NCI-H1436 (cell line): Measurements from ENCODE around the gene NRIP3.
A peak's percentile ranks its signal among the peaks of the same experiment; 100 is the strongest.
"Not testable (repeated sequence)": the region's sequence is repeated elsewhere in the genome, so short reads cannot be mapped to it uniquely, and the experiment has no call there.

ENCODE experiments used
- DNase-seq: peaks from one replicate; lab custom pipeline; 2025; lab: John Stamatoyannopoulos, UW

NRIP3 gene

GRCh38 chr11:9016916-9017642 is 13.3 kb upstream of the NRIP3 start:
- no peak for DNase-seq

- DNase-seq = peak; percentile 45
These were observed 11.9 kb upstream of the NRIP3 start for GRCh38 chr11:9015677-9016076.

GRCh38 chr11:9014826-9015225 is 11.0 kb upstream of the NRIP3 start:
- no peak for DNase-seq

- no peak for DNase-seq
These were observed 9.6 kb upstream of the NRIP3 start for GRCh38 chr11:9013373-9013772.

- DNase-seq = not testable (repeated sequence)
These were observed 5.7 kb upstream of the NRIP3 start for GRCh38 chr11:9009538-9009937.

- DNase-seq = no peak
These were observed 4.9 kb upstream of the NRIP3 start for GRCh38 chr11:9008661-9009060.

- no peak for DNase-seq
These were observed 4.3 kb upstream of the NRIP3 start for GRCh38 chr11:9008011-9008550.

GRCh38 chr11:9005087-9005486 is 1.3 kb upstream of the NRIP3 start:
- no peak for DNase-seq

GRCh38 chr11:9004183-9004926 is 554 bp upstream of the NRIP3 start:
- DNase-seq = no peak

GRCh38 chr11:9002920-9003572 is 755 bp downstream of the NRIP3 start:
- no peak for DNase-seq

- DNase-seq = no peak
These were observed 2.1 kb downstream of the NRIP3 start for GRCh38 chr11:9001736-9002135.

- no peak for DNase-seq
These were observed 5.8 kb downstream of the NRIP3 start for GRCh38 chr11:8998017-8998416.

- no peak for DNase-seq
These were observed 6.3 kb downstream of the NRIP3 start for GRCh38 chr11:8997451-8997850.

GRCh38 chr11:8989453-8989852 is 14.3 kb downstream of the NRIP3 start:
- DNase-seq = no peak

- no peak for DNase-seq
These were observed 15.2 kb downstream of the NRIP3 start for GRCh38 chr11:8988329-8989234.

GRCh38 chr11:8987446-8987845 is 16.4 kb downstream of the NRIP3 start:
- no peak for DNase-seq

GRCh38 chr11:8986772-8987171 is 17.0 kb downstream of the NRIP3 start:
- DNase-seq = not testable (repeated sequence)

GRCh38 chr11:8985462-8985861 is 18.3 kb downstream of the NRIP3 start:
- no peak for DNase-seq

GRCh38 chr11:8983552-8983951 is 20.2 kb downstream of the NRIP3 start:
- DNase-seq = no peak

- no peak for DNase-seq
These were observed 23.3 kb downstream of the NRIP3 start for GRCh38 chr11:8980485-8980884.

GRCh38 chr11:8979365-8979764 is 24.4 kb downstream of the NRIP3 start:
- not testable (repeated sequence) for DNase-seq

- DNase-seq = no peak
These were observed 30.7 kb downstream of the NRIP3 start for GRCh38 chr11:8973121-8973520.
